HEK293 (cell line): ENCODE results near the gene PNMA1.

Experiments
- CTCF ChIA-PET: fragments of 350-600 bp; formaldehyde crosslinking; extraction: SDS; loops from one replicate; lab custom pipeline; 2021; ENCODE audit warnings: antibody characterized with exemption; lab: Yijun Ruan, JAX
- POLR2A ChIA-PET: fragments of 300-600 bp; formaldehyde crosslinking; extraction: SDS; loops from one replicate; lab custom pipeline; 2020; ENCODE audit warnings: antibody characterized with exemption, inconsistent platforms; lab: Yijun Ruan, JAX
- H3K27ac ChIP-seq: fragments of 200-500 bp; sonication (Bioruptor generic); 2 replicates; pipeline ENCODE4 v1.5.1; 2014; ENCODE audit warnings: low read depth, low read length, control low read depth, inconsistent platforms; ENCODE audit errors: extremely low read depth
- H3K36me3 ChIP-seq, 2 experiments: fragments of 200-500 bp in 1 of 2; sonication (Bioruptor generic) in 1 of 2; 1 replicate in 1 of 2; 2 replicates in 1 of 2; pipeline ENCODE4 v1.5.1; 2014 to 2017; ENCODE audit warnings: inconsistent platforms in 2 of 2, low read length in 2 of 2; ENCODE audit not compliant: control insufficient read depth in 2 of 2, insufficient read depth in 1 of 2
- H3K4me1 ChIP-seq: fragments of 200-500 bp; sonication (Bioruptor generic); 2 replicates; pipeline ENCODE4 v1.5.1; 2014; ENCODE audit warnings: mild to moderate bottlenecking, low read length, inconsistent platforms; ENCODE audit not compliant: control insufficient read depth, insufficient read depth
- H3K4me3 ChIP-seq: 2 replicates; pipeline ENCODE4 v1.5.1; 2011; ENCODE audit warnings: low read depth, mild to moderate bottlenecking, control low read depth, low read length, moderate library complexity
- H3K9me3 ChIP-seq: fragments of 200-500 bp; sonication (Bioruptor generic); 2 replicates; pipeline ENCODE4 v1.5.1; 2014; ENCODE audit warnings: low read depth, low read length, inconsistent platforms; ENCODE audit not compliant: control insufficient read depth, insufficient read depth
- MZF1 ChIP-seq: fragments of 450-650 bp; formaldehyde crosslinking; IDR thresholded peaks from 2 replicates; pipeline ENCODE4 v1.5.1; 2017; ENCODE audit warnings: missing biosample characterization, missing genetic modification characterization, borderline replicate concordance
- SCRT2 ChIP-seq: fragments of 450-650 bp; formaldehyde crosslinking; IDR thresholded peaks from 2 replicates; pipeline ENCODE4 v1.5.1; 2016; ENCODE audit warnings: missing biosample characterization, missing genetic modification characterization
- SP3 ChIP-seq: fragments of 450-650 bp; formaldehyde crosslinking; IDR thresholded peaks from 2 replicates; pipeline ENCODE4 v1.5.1; 2016; ENCODE audit warnings: missing biosample characterization, missing genetic modification characterization
- SP7 ChIP-seq: fragments of 450-650 bp; formaldehyde crosslinking; IDR thresholded peaks from 2 replicates; pipeline ENCODE4 v1.5.1; 2016; ENCODE audit warnings: missing biosample characterization, missing genetic modification characterization
- ZBTB8A ChIP-seq: fragments of 450-650 bp; formaldehyde crosslinking; IDR thresholded peaks from 2 replicates; pipeline ENCODE4 v1.5.1; 2016; ENCODE audit warnings: missing biosample characterization, missing genetic modification characterization
- ZNF280C ChIP-seq: fragments of 450-650 bp; formaldehyde crosslinking; IDR thresholded peaks from 2 replicates; pipeline ENCODE4 v1.5.1; 2016; ENCODE audit warnings: missing biosample characterization, missing genetic modification characterization
- ZNF324 ChIP-seq: fragments of 450-650 bp; formaldehyde crosslinking; IDR thresholded peaks from 2 replicates; pipeline ENCODE4 v1.5.1; 2016; ENCODE audit warnings: missing biosample characterization, missing genetic modification characterization
- ZNF350 ChIP-seq: fragments of 450-650 bp; formaldehyde crosslinking; IDR thresholded peaks from 2 replicates; pipeline ENCODE4 v1.5.0; 2017; ENCODE audit warnings: missing biosample characterization, mild to moderate bottlenecking, missing genetic modification characterization
- ZNF366 ChIP-seq: fragments of 450-650 bp; formaldehyde crosslinking; conservative IDR thresholded peaks from 2 replicates; pipeline ENCODE4 v1.5.1; 2016; ENCODE audit warnings: missing biosample characterization, missing genetic modification characterization
- ZNF394 ChIP-seq: fragments of 450-650 bp; formaldehyde crosslinking; IDR thresholded peaks from 2 replicates; pipeline ENCODE4 v1.5.1; 2016; ENCODE audit warnings: missing biosample characterization, missing genetic modification characterization, mild to moderate bottlenecking, moderate library complexity, borderline replicate concordance
- ZNF521 ChIP-seq: fragments of 450-650 bp; formaldehyde crosslinking; IDR thresholded peaks from 2 replicates; pipeline ENCODE4 v1.5.1; 2017; ENCODE audit warnings: missing biosample characterization, mild to moderate bottlenecking, missing genetic modification characterization
- ZNF843 ChIP-seq: fragments of 450-650 bp; formaldehyde crosslinking; IDR thresholded peaks from 2 replicates; pipeline ENCODE4 v1.5.1; 2016; ENCODE audit warnings: missing biosample characterization, missing genetic modification characterization
- ZSCAN16 ChIP-seq: fragments of 450-650 bp; formaldehyde crosslinking; IDR thresholded peaks from 2 replicates; pipeline ENCODE4 v1.5.1; 2016; ENCODE audit warnings: missing biosample characterization, missing genetic modification characterization
- TF ChIP-seq, protein P1 (sequence below): fragments of 450-650 bp; formaldehyde crosslinking; IDR thresholded peaks from 2 replicates; pipeline ENCODE4 v1.5.1; 2016; ENCODE audit warnings: missing biosample characterization, missing genetic modification characterization
- TF ChIP-seq, protein P2 (sequence below): fragments of 450-650 bp; formaldehyde crosslinking; IDR thresholded peaks from 2 replicates; pipeline ENCODE4 v1.5.1; 2016; ENCODE audit warnings: missing biosample characterization, missing genetic modification characterization, low read depth
- TF ChIP-seq, protein P3 (sequence below): fragments of 450-650 bp; formaldehyde crosslinking; IDR thresholded peaks from 2 replicates; pipeline ENCODE4 v1.5.1; 2016; ENCODE audit warnings: missing biosample characterization, missing genetic modification characterization, borderline replicate concordance

The PNMA1 gene

DNA sequence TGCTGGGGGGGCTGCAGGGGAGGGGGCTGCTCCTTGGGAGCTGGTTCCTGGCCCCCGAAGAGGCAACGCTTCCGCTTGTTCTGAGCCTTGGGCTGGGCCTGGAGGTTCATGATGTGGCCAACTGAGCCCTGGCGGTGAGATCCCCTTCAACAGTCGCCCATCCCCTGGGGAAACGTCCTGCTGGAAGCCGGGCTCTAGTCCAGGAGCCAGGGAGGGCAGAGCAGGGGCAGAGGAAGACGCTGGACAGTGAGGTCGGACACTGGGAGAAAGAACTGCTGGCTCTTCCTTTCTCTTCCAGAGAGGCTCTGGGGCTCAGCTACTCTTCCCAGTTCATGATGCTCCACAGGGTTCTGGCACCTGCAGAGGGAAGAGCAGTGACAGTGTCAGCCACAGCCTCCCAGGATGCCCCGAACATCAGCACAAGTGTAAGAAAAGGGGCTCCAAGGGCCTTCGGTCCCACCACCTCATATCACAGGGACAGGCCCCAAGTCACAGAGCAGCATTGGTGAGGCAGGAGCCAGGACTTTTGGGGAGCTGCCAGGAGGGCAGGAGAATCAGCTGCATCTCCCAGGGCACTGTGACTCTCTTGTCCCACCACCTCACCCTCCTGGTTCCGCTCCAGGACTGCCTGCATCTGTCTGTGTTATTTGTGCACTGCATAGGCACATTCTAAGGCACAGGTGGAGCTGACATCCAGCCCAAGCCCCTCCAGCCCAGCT lies 25.9 kb upstream of the PNMA1 start:
- Histone ChIP-seq H3K4me3 (no peak overlapping the region), H3K36me3 (peaks cover 13 to 44% of the 10 kb centered on the region in 2 experiments; a peak in 2 of 3 replicates), H3K27ac (no peak overlapping the region), H3K4me1 (peaks cover 8% of the 10 kb centered on the region), H3K9me3 (no peaks in the 10 kb centered on the region)
- ChIA-PET CTCF (interaction anchor here (0.6 to 4.5 kb wide), 3 partner anchors 11 to 78 kb away, joined by 4 to 27 read pairs (median 9); no protein-coding TSS in a partner anchor), POLR2A (interaction anchor here (0.6 kb wide), 1 partner anchor 9 kb away, joined by 4 read pairs; no protein-coding TSS in a partner anchor)
- TF ChIP-seq, protein P1, sequence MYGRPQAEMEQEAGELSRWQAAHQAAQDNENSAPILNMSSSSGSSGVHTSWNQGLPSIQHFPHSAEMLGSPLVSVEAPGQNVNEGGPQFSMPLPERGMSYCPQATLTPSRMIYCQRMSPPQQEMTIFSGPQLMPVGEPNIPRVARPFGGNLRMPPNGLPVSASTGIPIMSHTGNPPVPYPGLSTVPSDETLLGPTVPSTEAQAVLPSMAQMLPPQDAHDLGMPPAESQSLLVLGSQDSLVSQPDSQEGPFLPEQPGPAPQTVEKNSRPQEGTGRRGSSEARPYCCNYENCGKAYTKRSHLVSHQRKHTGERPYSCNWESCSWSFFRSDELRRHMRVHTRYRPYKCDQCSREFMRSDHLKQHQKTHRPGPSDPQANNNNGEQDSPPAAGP (tag by site-specific recombination), result no peak
- TF ChIP-seq ZNF843 (tag by site-specific recombination) (no peak), ZNF394 (tag by site-specific recombination) (0 out of 2 replicates have a peak, but pooled peaks have one; percentile 53)
- TF ChIP-seq, protein P2, sequence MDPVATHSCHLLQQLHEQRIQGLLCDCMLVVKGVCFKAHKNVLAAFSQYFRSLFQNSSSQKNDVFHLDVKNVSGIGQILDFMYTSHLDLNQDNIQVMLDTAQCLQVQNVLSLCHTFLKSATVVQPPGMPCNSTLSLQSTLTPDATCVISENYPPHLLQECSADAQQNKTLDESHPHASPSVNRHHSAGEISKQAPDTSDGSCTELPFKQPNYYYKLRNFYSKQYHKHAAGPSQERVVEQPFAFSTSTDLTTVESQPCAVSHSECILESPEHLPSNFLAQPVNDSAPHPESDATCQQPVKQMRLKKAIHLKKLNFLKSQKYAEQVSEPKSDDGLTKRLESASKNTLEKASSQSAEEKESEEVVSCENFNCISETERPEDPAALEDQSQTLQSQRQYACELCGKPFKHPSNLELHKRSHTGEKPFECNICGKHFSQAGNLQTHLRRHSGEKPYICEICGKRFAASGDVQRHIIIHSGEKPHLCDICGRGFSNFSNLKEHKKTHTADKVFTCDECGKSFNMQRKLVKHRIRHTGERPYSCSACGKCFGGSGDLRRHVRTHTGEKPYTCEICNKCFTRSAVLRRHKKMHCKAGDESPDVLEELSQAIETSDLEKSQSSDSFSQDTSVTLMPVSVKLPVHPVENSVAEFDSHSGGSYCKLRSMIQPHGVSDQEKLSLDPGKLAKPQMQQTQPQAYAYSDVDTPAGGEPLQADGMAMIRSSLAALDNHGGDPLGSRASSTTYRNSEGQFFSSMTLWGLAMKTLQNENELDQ (tag by site-specific recombination), result no peak

DNA sequence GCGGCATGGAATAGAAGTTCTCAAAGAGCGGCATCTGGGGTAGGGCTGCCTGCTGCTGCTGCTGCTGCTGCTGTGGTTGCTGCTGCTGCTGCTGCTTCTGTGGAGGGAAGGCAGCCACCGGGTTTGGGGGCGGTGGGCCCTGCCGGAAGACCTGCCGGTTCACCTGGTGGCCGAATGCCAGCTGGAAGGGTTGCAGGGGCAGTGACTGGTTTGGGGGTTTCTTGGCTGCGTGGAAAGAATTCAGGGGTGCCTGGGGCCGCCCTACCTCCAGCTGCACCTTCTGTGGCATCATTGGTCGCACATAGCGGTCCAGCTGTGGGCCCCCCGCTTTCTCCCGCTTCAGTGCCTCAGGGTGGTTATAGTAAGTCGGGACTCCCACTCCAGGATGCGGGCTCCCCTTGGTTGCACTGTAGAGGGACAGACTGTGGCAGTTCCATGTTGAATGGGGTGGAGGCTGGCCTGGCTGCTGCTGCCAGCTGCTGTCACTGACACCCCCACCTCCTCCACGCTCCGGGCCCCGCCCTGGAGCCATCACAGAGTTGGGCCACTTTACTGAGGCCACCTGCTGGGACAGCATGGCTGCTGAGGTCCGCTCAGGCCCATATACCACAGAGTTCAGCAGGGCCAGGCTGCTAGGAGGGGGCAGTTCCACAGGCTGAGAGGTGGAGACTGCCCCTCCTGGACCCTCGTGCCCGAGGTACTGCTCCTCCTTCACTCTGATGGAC lies 25.2 kb upstream of the PNMA1 start:
- Histone ChIP-seq H3K36me3 (peaks cover 21 to 51% of the 10 kb centered on the region in 2 experiments; a peak in 2 of 3 replicates), H3K27ac (no peak overlapping the region), H3K4me3 (no peak overlapping the region)
- POLR2A ChIA-PET, result no interaction called here
- no peak for TF ChIP-seq ZNF280C (tag by site-specific recombination)
- TF ChIP-seq, all 188 proteins: peak for 0
- CTCF ChIA-PET, result interaction anchor here (4.5 kb wide), 1 partner anchor 10 kb away, joined by 27 read pairs; no protein-coding TSS in a partner anchor
- H3K4me1 ChIP-seq, result peaks cover 8% of the 10 kb centered on the region
- no peaks in the 10 kb centered on the region for H3K9me3 ChIP-seq

DNA sequence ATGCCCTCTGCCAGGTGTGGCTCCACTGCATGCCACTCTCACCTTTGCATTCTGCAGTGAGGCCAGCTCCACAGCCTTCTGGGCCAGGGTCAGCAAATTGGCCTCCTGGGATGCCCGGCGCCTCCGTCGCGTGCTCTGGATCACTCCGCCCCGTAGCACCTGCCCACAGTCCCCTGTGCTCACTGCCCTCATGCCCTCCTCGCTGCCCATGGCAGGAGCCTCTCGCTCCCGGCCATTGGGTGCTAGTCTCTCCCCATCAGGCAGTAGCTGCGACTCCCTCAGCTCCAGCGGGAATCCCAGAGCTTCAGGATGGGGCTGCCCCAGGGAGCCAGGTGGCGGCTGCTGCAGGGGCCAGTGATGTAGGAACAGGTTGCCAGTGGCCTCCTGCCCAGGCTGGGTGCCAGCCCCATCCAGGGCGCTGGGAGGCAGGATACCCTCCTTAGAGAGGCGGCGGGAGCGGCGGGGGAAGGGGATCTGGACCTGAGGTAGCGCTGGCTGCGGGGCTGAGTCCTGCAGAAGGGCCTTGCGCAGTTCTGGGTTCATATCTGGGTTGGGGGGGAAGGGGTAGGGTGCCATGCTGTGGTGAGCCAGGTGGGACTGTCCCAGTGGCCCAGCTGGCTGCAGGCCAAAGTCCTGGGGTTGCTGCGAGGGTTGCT lies 24.5 kb upstream of the PNMA1 start:
- H3K9me3 ChIP-seq, result no peaks in the 10 kb centered on the region
- H3K4me3 ChIP-seq, result no peak overlapping the region
- peaks cover 23 to 54% of the 10 kb centered on the region in 2 experiments; a peak in 2 of 3 replicates for H3K36me3 ChIP-seq
- ChIA-PET CTCF (interaction anchor here (0.8 kb wide), 1 partner anchor 10 kb away, joined by 3 read pairs; no protein-coding TSS in a partner anchor), POLR2A (no interaction called here)
- TF ChIP-seq ZNF350 (tag by site-specific recombination) (no peak), ZBTB8A (tag by site-specific recombination) (no peak), MZF1 (tag by site-specific recombination) (no peak), SP7 (tag by site-specific recombination) (no peak), ZNF324 (tag by site-specific recombination) (no peak), ZSCAN16 (no peak), SCRT2 (tag by site-specific recombination) (no peak), ZNF521 (tag by site-specific recombination) (no peak), ZNF366 (tag by site-specific recombination) (no peak), SP3 (tag by site-specific recombination) (no peak), ZNF843 (tag by site-specific recombination) (no peak)
- TF ChIP-seq, protein P3, sequence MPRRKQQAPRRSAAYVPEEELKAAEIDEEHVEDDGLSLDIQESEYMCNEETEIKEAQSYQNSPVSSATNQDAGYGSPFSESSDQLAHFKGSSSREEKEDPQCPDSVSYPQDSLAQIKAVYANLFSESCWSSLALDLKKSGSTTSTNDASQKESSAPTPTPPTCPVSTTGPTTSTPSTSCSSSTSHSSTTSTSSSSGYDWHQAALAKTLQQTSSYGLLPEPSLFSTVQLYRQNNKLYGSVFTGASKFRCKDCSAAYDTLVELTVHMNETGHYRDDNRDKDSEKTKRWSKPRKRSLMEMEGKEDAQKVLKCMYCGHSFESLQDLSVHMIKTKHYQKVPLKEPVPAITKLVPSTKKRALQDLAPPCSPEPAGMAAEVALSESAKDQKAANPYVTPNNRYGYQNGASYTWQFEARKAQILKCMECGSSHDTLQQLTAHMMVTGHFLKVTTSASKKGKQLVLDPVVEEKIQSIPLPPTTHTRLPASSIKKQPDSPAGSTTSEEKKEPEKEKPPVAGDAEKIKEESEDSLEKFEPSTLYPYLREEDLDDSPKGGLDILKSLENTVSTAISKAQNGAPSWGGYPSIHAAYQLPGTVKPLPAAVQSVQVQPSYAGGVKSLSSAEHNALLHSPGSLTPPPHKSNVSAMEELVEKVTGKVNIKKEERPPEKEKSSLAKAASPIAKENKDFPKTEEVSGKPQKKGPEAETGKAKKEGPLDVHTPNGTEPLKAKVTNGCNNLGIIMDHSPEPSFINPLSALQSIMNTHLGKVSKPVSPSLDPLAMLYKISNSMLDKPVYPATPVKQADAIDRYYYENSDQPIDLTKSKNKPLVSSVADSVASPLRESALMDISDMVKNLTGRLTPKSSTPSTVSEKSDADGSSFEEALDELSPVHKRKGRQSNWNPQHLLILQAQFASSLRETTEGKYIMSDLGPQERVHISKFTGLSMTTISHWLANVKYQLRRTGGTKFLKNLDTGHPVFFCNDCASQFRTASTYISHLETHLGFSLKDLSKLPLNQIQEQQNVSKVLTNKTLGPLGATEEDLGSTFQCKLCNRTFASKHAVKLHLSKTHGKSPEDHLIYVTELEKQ (tag by site-specific recombination), result no peak
- no peak overlapping the region for H3K27ac ChIP-seq
- peaks cover 5% of the 10 kb centered on the region for H3K4me1 ChIP-seq
